ENCODE measurements around the gene TMCO4. TPM values are rescaled to one million over a fixed set of nuclear protein-coding genes. Genes with fewer than 3 reads are reported as not detected.

TMCO4 gene
- total and polyA plus RNA-seq, 2 of the 4 experiments (the other 2 are of a cell fraction) = 7.3 to 8.6 TPM

- no peak overlapping the region for H3K18ac ChIP-seq (ENCODE audit: low read depth, low read length)
- no peak overlapping the region for H3K23ac ChIP-seq (ENCODE audit: low read depth, low read length)
- BruUV-seq (replicated peaks) = no TSS peak
- H4K91ac ChIP-seq (ENCODE audit: insufficient read depth, low read depth, low read length) = no peak overlapping the region
- no peak overlapping the region for H3K4me2 ChIP-seq (ENCODE audit: low read depth, low read length)
- no peaks in the 10 kb centered on the region for H3K27me3 ChIP-seq (ENCODE audit: control insufficient read depth, insufficient read depth, low read length)
- no peaks in the 10 kb centered on the region; the same call in 1 of the 2 replicates for H3K4me1 ChIP-seq (ENCODE audit: control insufficient read depth, insufficient read depth, low read length)
- no peak overlapping the region for H3K14ac ChIP-seq (replicated peaks; ENCODE audit: low read depth, low read length)
- ChIA-PET POLR2A (ENCODE audit: unreplicated experiment) (interaction anchor here (0.9 kb wide), 1 partner anchor 16 kb away, joined by 3 read pairs; no protein-coding TSS in a partner anchor), CTCF (no interaction called here)
- no peak overlapping the region for H2BK15ac ChIP-seq (ENCODE audit: low read depth, low read length)
- no peak overlapping the region for H2BK20ac ChIP-seq (ENCODE audit: low read depth, low read length)
- H3K9me1 ChIP-seq (ENCODE audit: insufficient read depth, low read length) = no peaks in the 10 kb centered on the region
- in situ Hi-C loops (cut with MboI; ENCODE audit: low sequenced_read_pairs) = no loop called here
- no peak overlapping the region for H3K56ac ChIP-seq (ENCODE audit: extremely low read depth, insufficient read depth, low read length)
- H2BK5ac ChIP-seq (ENCODE audit: low read depth, low read length, poor library complexity, severe bottlenecking) = no peak overlapping the region
- H3K4ac ChIP-seq (ENCODE audit: low read depth, low read length) = no peak overlapping the region
- no peak overlapping the region for H2BK120ac ChIP-seq (ENCODE audit: low read depth, low read length)
- no peak overlapping the region for H4K5ac ChIP-seq (ENCODE audit: low read depth, low read length)
- H3K79me1 ChIP-seq (ENCODE audit: low read depth in 1 of 2, low read length in 2 of 2) = no peaks in the 10 kb centered on the region
- H3K9ac ChIP-seq (ENCODE audit: low read depth, low read length) = no peak overlapping the region
- TF ChIP-seq CTCF (conservative IDR thresholded peaks at IDR 0.05; ENCODE audit: low read depth, low read length) (no peak), CHD1 (IDR thresholded peaks at IDR 0.05; ENCODE audit: low read depth, low read length) (no peak), BHLHE40 (IDR thresholded peaks at IDR 0.05; ENCODE audit: low read depth, low read length) (no peak), MAFK (IDR thresholded peaks at IDR 0.05; ENCODE audit: low read depth, low read length) (peak; percentile 70), RCOR1 (IDR thresholded peaks at IDR 0.05; ENCODE audit: insufficient replicate concordance, low read length) (no peak), NFE2L2 (IDR thresholded peaks at IDR 0.05; ENCODE audit: low read depth, low read length) (no peak)
- peaks cover 19% of the 10 kb centered on the region for H3K36me3 ChIP-seq (ENCODE audit: control insufficient read depth, insufficient read depth, low read length)
- no peak overlapping the region for H2AK5ac ChIP-seq (ENCODE audit: low read depth, low read length)
- no peak overlapping the region for H4K8ac ChIP-seq (ENCODE audit: low read depth in 2 of 2, low read length in 2 of 2)
- intact Hi-C loops (cut with micrococcal nuclease) = no loop called here
- peak overlapping the region; percentile 28 for H2AK9ac ChIP-seq (replicated peaks; ENCODE audit: low read depth, low read length, poor library complexity)
- no peaks in the 10 kb centered on the region for H3K9me3 ChIP-seq (ENCODE audit: control insufficient read depth, insufficient read depth, low read length)
- DNase-seq (no peak), ATAC-seq (ENCODE audit: low read depth) (no peak)
- 90% methylated on average over 2 of the region's 6 CpGs; no CpG with 5 or more reads in 1 of the 2 experiments for whole genome bisulfite sequencing, 2 experiments (ENCODE audit: extremely low coverage in 2 of 2, insufficient read length in 1 of 2)
- H3K4me3 ChIP-seq (ENCODE audit: insufficient read depth, low read depth, low read length) = no peak overlapping the region
- no peak overlapping the region for H2AFZ ChIP-seq (replicated peaks; ENCODE audit: low read length, poor library complexity)
- dilution Hi-C loops (cut with HindIII; ENCODE audit: low sequenced_read_pairs, unreplicated experiment) = no loop called here
- H4K20me1 ChIP-seq (ENCODE audit: insufficient read depth, low read length) = no peaks in the 10 kb centered on the region
- H3K27ac ChIP-seq (ENCODE audit: insufficient read depth, low read length) = no peak overlapping the region
Observed at GRCh38 chr1:19774180-19774785, 25.4 kb downstream of the TMCO4 start.
